Smooth muscle cell of the brain vasculature (primary cell): ENCODE measurements around the gene PRELID3B.

ENCODE experiments used
- DNase-seq: peaks from one replicate; pipeline ENCODE4 v3.0.0-alpha.2; 2012; ENCODE audit warnings: low read depth, low spot score

PRELID3B gene

GRCh38 chr20:58995461-58996225, 46.9 kb downstream of the PRELID3B start:
- no peak for DNase-seq

GRCh38 chr20:58994390-58995159, 48.0 kb downstream of the PRELID3B start:
- DNase-seq = no peak

- no peak for DNase-seq
Observed at GRCh38 chr20:58993332-58994248, 49.0 kb downstream of the PRELID3B start.

DNA sequence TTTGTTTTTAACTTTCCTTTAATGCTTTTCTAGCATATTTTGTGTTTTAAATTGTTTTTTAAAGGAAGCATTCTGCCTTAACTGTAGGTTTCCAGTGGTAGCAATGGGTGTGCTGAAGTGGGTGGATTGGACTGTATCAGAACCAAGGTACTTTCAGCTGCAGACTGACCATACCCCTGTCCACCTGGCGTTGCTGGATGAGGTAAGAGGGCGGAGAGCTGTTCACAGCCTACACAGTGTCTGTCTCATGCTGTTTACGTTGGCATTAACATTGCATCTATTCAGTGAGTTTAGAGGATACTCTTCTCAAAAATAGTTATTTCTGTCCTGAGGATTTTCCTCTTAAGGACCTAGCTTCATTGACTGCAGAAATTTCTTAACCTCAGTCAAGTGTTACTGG, 49.7 kb downstream of the PRELID3B start:
- DNase-seq = no peak

DNA sequence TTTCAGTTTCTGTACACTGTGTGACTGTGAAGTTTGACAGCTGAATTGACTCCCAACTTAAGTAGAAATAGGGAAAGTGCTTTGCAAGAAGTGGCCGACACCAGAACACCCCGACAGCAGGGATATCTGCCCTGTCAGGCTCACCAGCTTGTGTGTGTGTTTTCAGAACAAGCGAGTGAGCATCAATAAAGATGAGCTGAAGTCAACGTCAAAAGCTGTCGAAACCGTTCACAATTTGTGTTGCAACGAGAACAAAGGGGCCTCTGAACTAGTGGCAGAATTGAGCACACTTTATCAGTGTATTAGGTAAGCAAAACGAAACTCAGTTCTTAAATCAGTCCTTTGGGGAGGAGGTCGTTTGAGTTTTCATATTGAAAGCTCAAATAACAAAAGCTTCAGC, 50.9 kb downstream of the PRELID3B start:
- DNase-seq = no peak

DNA sequence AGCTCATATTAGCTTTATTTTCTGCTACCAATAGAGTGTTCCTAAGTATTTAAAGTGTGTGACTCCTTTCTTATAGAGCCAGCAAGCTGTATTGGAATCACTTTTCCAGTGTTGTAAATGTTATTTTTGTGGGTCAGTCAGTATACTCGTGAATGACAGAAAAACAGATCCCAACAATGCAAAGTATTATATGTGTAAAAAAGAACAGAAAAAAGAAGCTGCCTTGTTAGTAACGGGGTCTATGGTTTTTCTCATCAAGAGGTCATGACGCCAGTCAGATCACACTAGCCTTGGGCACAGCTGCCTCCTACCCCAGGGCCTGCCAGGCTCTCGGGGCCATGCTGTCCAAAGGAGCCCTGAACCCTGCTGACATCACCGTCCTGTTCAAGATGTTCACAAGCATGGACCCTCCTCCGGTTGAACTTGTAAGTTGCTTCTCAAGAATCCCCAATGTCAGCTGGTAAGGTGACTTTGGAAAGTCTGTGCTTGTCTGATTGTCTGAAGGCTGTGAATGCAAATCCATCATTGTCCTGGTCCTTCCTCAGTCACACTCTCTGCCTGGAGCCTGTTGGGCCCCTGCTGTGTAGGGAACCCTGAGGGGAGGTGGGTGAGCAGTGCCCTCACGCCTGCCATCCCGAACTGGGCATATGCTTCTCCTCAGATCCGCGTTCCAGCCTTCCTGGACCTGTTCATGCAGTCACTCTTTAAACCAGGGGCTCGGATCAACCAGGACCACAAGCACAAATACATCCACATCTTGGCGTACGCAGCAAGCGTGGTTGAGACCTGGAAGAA, 51.7 kb downstream of the PRELID3B start:
- DNase-seq = no peak

- no peak for DNase-seq
Observed at GRCh38 chr20:58989196-58989595, 53.4 kb downstream of the PRELID3B start.

- no peak for DNase-seq
Observed at GRCh38 chr20:58988565-58988882, 54.1 kb downstream of the PRELID3B start.

DNA sequence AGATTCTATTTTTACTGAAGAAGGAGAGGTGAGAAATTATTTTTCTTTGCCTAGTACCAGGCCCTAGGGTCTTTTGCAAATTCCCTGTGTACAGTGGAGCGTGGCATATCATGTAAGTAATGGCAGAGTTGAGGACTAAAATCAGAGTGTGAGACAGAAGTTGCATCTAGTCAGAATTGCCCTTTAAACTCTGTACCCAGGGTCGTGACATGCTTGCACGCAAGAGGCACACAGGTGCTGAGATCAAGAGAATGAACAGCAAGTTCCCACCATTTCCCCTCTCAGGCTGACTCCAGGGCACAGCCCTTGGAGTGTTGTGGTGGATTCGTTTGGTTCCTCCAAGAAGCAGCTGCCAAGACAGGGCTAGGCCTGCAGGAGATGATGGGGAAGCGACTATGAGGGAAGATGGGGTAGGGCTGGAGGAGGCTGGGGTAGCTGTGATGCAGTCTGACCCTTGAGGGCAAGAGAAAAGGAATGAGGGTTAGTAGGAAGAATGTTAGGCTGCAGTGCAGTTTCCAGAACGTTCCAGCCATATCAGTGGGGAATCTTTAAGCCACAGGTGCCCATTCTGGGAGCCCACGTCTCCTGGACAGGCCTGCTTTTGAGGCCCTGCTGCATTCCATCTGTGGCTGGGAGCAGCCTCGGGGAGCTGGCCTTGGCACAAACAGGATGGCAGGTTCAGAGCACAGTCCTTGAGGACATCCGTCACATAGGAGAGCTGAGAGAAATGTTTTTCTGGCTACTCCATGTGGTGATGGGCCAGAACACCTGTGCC, 54.6 kb downstream of the PRELID3B start:
- DNase-seq = no peak

- DNase-seq = no peak
Observed at GRCh38 chr20:58986968-58987517, 55.5 kb downstream of the PRELID3B start.

- DNase-seq = no peak
Observed at GRCh38 chr20:58986286-58986967, 56.2 kb downstream of the PRELID3B start.

DNA sequence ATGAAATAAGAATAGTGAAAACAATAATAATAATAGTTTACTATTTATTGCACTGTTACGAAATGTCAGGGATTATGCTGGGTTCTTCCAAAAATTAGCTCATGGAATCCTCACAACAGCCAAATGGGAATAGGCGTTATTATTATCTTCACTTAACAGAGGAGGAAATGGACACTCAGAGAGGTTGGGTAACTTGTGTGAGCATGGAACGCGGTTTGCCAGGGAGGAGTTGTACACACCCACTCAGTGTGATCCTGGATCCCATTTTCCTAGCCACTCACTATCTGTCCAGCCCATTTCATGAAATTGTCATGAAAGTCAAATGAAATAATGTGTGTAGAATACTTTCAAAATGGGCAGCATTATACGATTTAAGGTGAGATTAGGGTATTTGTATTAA, 56.9 kb downstream of the PRELID3B start:
- no peak for DNase-seq

DNA sequence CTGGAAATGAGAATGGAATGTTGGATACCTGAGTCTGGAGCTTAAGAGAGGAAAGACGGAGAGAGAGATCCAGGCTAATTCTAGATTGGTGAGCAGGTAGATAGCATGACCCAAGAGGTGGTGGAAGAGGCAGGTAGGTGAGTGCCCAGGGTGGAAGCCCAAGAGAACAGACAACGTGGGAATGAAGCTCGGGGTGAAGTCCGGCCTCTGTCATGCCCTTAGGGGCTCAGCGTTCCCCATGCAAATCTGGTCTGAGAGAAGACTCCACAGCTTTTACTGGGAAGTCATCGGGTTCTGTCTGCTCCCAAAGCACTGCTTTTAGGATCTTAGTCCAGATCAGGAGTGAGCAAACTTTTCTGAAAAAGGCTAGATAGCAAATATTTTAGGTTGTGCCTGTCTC, 57.9 kb downstream of the PRELID3B start:
- DNase-seq = no peak
